ENCODE measurements around the gene C10orf120. TPM values are rescaled to one million over a fixed set of nuclear protein-coding genes. Genes with fewer than 3 reads are reported as not detected.

Gene C10orf120
- not detected for total RNA-seq

DNA sequence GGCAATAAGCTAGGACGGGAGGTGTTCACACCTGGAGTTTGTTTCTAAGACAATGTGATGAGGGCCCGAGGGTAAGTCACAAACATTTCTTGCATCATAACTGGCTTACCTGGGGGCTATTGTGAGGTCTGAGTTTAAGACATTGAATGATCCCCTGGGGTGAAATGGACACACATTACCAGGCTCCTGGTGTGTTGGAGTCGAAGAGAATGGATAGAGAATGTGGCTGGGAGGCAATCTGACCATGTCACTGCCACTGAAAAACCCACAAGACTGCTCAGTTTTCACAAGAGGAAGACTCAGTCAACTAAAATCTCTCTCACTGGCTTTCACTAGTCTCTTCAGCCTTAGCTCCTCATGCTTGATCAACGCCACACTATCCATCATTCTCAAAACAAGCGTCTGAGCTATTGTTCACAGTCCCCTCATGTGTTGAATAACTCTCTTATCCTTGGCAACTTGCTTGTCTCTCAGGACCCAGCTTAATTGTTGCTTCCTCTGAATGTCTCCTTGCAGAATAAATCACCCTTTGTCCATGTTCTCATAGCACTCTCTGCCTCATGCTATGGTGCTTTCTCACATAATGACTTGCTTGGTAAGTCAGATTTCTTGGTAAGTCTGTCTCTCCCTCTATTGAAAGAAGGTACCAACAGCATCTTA lies at the start of gene C10orf120:
Gene C10orf120, minus strand, starts transcription at position 51 of the 660 bp plus-strand sequence. CDS start 56 bp downstream, outside the sequence.
- no peak for DNase-seq (ENCODE audit: low spot score)

DNA sequence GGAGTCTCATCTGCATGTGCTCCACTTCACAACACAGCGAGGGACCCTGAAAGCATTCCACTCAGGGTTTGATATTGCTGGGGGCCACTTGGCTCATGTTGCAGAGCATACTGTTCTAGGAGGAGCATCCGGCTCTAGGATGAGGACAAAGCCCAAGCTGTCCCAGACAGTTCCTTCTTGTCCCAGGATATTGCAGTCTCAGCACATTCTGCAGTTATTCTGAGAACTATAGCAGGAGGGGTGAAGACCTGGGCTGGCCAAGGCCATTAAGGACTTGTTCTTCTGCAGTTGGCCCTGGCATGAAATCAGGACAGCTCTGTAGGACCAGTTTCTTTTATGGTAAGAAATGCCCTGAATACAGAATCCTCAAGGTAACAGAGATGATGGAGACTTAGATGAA lies 48.9 kb upstream of the C10orf120 start:
- no peak for DNase-seq (ENCODE audit: low spot score)

DNA sequence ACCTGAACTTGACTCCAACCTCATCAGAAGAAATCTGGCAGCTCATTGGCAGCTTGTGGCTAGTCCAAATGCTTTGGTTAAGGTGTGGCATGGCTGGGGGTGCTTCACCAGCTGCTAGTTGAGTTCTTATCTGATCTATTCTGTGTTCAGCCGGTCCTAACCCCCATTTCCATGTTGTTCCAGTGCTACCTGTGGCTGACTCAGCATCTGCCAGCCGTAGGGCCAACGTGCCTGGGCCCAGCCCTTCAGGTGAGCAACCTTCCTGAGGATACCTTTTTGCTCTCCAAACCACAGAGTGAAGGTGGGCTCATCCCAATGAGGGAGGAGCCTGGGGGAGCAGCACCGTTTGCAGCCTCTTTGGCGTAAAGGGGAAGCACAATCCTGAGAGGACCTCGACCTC lies 46.8 kb upstream of the C10orf120 start:
- no peak for DNase-seq (ENCODE audit: low spot score)

DNA sequence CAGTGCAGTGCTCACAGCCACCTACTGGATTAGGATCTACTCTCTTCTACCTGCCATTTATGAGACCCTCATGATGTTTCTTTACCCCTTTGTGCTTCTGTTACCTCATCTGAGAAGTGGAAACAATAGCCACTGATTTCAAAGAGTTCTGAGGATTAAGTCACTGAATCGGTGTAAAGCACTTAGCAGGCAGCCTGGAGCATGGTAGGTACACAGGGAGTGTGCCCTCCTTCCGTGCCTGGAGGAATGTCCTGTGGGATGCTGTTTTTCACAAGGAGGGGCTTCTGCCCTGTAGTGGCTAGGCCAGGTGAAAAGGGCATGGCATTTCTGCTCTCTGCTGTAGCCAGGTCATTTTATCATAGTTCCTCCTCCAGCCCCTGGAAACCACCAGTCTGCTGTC lies 44.6 kb upstream of the C10orf120 start:
- no peak for DNase-seq (ENCODE audit: low spot score)

DNA sequence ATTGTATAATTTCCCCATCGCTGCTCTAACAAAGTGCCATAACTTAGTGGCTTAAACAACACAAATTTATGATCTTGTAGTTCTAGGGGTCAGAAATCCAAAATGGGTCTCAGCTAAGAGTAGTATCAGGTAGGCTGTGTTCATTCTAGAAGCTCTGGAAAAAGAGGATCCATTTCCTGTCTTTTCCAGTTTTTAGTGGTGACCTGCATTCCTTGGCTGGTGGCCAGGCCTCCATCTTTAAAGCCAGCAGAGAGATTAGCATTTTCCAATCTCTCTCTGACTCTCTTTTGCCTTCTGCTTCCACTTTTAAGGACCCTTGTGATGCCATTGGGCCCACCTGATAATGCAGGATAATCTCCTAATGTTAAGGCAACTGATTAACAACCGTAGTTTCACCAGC lies 41.0 kb upstream of the C10orf120 start:
- DNase-seq (ENCODE audit: low spot score) = no peak

DNA sequence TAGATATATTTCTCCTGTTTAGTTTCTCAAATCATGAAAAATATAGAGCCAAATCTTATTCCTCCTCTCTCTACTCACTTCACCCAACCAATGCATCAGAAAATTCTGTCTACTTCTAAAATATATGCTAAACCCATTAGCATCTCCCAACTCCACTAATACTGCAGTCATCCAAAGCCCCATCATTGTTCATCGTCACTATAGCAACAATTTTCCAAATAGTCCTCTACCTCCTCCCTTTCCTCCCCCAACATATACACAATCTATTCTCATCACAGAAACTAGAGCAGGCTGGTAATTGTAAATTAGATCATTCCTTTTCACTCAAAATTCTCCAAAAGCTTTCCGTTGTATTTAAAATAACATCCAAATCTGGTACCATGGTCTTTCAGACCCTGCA lies 38.4 kb upstream of the C10orf120 start:
- no peak for DNase-seq (ENCODE audit: low spot score)

DNA sequence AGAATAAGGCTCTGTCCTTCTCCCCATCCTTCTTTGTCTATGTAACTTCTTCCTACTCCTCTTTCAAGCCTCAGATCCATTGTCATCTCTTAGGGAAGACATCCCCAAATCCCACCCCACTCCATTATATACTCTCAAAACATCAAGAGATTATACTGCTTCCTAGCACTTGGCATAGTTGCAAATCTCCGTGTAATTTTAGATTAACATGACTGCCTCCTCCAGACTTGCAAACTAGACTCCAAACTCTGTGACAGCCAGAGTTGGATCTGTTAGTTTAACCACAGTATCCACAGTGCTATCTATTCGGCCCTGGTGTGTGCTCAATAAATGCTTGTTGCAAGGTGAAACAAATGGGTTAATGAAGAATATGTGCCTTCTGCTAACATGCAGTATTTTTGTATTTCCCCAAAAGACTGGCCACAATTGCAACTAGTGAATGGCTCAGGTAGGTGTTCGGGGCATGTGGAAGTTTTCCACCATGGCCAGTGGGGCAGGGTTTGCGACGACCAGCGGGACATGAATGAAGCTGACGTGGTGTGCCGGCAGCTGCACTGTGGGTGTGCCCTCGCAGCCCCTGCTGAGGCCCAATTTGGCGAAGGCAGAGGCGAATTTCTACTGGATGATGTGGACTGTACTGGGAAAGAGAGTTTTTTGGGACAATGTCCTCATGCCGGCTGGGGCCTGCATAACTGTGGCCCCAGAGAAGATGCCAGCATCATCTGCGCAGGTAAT lies 34.5 kb upstream of the C10orf120 start:
- DNase-seq (ENCODE audit: low spot score) = no peak

DNA sequence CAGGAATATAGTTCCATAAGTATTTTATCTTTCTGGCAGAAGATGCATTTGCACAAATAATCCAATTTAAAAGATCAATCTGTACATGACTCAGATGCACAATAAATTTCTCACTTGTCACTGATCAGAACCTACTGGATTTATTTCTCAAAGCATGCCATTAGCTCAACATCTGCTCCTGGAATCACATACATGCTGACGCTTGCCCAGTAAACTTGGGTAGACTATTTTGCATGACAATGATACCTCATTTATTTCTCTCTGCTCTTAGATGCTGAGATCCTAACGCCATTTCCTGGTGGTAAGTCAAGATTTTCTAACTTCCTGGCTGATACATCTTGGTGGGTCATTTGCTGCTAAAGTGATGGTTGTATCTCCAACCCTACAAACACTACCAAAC lies 33.8 kb upstream of the C10orf120 start:
- no peak for DNase-seq (ENCODE audit: low spot score)

DNA sequence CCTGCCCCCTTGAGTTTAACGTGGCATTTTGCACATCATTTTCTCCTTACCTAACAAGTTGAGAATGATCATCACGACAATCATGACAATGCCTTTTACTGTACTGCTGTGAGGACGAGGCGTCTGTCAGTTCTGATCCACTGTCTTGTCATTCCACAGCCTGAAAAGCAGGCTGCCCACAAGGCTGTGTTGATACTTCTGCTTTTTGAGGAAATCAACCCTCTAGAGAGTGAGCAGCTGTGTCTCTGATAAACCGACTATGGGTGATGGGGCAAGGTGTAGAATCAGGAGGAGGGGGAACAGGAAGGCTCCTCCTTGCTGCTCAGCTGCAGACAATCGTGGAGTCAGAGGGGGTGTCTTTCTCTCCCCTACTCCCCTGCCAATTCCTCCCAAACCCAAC lies 30.6 kb upstream of the C10orf120 start:
- DNase-seq (ENCODE audit: low spot score) = no peak

DNA sequence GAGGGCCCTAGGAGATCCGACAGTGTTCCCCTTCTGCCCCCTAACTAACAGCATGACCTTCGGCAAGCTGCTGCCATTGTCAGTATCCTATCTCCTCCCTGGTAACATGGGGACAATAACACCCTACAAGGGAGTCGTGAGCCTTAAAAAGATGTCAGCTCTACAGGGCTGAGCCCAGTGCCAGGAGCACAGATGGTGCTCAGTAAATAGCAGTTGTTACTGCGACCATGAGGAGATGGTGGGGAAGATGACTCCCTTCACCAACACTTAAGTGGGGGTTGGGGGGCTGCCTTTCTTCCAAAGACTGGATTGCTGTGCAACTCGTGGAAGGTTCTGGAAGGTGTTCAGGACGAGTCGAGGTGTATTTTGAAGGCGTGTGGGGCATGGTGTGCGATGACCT lies 29.5 kb upstream of the C10orf120 start:
- DNase-seq (ENCODE audit: low spot score) = no peak

DNA sequence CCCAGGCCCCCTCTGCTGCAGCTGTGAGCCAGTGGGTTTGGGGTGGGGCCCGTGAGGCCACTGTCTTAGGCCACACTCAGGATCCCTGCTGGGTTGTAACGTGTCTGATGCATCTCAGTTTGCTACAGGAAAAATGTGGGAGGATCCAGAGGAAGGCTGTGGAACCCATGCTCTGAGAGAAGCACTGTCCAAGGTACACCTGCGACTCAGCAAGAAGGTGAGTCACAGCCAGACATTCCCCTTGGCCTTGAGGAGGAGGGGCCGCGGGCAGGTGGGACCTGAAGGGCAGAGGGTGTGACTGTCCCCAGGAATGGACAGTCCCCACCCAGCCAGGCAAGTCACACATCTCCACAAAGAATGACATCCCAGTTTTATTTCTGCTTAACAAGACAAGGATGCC lies 27.8 kb upstream of the C10orf120 start:
- no peak for DNase-seq (ENCODE audit: low spot score)

DNA sequence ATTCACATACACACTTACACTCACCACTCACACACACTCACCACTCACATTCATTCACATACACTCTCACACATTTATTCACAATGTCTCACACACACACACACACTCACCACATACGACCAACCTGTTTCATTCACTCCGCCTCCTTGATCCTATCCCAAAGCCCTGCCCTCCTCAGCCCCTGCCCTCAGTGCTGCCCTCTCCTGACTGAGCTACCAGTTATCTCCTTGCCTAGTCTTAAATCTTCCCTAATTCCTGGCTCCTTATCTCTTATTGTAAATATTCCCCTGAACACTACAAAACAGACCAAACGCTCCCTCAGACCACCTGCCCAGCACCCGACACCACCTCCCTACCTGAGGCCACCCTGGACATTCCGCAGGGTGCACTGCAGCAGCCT lies 26.1 kb upstream of the C10orf120 start:
- no peak for DNase-seq (ENCODE audit: low spot score)

DNA sequence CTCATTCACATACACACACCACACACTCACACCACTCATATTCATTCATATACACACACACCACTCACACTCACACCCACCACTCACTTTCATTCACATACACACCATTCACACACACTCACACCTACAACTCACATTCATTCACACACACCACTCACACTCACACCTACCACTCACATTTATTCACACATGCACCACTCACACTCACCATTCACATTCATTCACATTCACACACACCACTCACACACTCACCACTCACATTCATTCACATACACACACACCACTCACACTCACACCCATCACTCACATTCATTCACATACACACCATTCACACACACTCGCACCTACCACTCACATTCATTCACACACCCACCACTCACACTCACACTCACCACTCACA lies 25.4 kb upstream of the C10orf120 start:
- no peak for DNase-seq (ENCODE audit: low spot score)

DNA sequence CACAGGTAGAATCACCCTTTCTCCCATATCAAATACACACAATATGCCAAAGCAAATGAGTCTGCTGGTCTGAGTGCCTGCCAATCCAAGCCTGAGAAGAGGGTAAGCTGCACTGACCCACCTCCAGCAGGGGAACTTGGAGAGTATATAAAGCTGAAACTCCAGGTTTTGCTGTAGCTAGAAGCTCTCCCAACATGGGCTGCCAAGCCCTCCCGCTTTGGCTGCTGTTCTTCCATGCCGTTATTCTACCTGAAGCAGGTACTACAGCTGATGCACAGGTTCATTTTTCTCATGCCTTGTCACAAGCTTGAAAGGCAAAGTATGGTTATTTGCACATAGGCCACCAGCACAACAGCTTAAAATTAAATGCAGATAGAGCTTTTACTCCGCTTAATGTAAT lies 21.5 kb upstream of the C10orf120 start:
- no peak for DNase-seq (ENCODE audit: low spot score)

DNA sequence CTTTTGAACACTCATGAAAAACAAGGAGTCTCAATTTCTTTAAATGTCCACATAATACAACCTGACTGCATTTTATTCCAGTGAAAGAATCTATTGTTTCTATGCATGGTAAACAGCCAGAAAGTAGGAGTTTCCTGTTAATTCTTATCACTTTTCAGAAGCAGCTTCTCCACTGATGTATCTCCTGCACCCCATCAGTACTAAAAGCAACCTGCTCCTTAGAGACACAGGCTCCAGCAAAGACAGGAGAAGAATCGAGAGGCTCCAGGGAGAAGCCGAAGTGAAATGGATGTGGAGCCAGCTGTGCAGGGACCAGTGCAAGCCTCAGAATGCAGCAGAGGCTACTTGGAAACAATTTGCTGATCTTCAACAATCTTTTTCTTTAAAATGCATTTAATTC lies 16.4 kb upstream of the C10orf120 start:
- no peak for DNase-seq (ENCODE audit: low spot score)

DNA sequence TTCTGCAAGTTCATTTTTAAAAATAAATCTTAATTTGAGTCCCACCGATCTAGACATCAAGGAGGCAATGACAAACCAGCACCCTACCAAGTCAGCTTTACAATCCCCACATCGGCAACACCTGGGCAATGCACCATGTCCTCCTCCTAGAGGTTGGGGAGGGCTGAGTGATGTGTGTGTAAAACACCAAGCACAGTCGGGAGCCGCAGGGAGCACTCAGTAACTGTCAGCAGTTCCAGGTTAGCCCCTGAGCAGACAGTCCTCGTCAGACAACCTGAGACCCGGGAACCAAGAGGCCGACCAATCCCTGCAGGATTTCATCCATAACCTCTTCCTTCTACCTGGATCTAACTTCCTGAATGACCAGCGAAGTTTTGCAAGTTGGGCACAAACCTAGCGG lies 15.9 kb upstream of the C10orf120 start:
- DNase-seq (ENCODE audit: low spot score) = no peak

DNA sequence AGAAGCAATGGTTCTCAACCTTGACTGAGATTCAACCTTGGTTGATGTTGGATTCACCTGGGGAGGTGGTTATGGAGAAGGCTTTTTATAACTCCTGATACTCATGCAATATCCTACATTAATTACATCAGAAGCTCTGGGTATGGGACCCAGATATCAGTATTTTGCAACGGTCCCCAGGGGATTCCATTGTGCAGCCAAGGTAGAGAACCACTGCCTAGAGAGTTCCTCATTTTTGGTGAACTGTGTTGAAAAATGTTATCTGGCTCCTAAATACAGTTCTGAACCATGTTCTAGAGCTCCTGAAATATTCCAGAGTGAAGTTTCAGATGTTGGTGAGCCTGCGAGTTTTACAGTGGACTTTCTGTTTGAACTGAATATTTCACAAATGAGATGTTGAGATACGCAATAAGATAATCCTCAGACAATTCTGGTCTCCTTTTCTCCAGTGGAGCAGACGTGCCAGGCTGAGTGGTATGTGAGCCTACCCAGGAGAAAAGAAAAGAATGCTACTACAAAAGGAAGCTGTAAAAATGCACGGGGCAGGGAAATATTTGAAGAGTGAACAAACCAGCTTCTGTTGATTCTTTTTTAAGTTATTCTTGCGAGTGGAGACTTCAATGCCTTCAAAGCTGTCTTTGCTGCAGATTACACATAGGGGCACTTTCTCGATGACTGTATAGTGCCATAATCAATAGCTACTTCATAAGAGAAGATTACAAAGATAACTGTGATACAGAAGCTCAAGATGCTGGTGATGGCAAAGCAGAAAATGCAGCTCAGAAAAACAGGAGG lies 13.6 kb upstream of the C10orf120 start:
- DNase-seq (ENCODE audit: low spot score) = no peak

DNA sequence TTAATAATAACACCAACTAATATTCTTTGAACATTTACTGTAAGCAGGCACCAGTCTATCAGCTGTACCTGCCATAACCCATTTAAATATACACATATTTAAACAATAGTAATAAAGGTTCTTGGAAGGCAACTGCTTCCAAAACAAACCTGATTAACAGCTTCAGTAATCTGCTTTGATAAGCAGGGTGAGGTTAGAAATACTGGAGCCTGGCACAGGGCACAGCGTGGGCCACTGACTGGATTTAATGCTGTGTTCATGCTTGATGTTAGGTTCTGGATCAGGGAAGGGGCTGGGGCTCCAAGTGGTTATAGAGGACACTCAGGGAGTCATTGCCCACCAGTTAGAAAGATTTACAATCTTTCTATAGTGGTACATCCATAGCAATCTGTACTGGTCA lies 10.9 kb upstream of the C10orf120 start:
- DNase-seq (ENCODE audit: low spot score) = no peak

DNA sequence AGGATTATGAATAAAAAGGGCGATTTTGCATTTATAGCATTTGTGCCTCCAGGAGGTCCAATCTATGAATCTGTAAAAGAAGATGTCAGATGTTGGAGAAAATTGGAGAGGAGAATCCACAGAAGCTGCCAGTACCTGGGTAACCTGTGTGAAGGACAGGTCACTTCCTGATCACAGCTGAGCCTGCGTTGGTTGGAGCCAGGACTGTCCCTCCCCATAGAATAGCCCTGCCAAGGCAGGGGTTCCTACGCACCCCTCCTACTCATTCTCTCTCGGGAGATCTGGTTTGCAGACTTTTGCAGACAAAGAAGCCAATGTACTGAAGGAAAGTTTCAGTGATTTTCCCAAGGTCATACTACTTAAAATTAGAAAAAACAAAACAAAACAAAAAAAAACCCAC lies 10.3 kb upstream of the C10orf120 start:
- no peak for DNase-seq (ENCODE audit: low spot score)

DNA sequence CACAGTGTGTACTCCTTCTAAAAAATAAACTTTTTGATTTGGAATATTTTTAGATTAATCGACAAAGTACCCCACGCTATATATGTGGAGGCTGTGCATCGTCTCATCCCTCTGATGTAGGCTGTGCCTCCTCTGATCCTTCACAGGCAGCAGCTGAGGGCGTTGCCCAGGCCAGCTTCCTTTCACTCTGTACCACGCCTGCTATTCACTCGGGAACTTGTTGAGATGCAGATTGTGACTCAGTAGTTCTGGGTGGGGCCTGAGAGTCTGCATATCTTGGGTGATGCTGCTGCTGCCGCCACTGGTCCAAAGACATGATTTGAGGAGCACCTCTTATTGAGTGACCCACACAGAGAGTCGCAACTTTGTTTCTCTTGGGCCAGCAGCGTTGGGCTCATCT lies 7.9 kb upstream of the C10orf120 start:
- DNase-seq (ENCODE audit: low spot score) = no peak

DNA sequence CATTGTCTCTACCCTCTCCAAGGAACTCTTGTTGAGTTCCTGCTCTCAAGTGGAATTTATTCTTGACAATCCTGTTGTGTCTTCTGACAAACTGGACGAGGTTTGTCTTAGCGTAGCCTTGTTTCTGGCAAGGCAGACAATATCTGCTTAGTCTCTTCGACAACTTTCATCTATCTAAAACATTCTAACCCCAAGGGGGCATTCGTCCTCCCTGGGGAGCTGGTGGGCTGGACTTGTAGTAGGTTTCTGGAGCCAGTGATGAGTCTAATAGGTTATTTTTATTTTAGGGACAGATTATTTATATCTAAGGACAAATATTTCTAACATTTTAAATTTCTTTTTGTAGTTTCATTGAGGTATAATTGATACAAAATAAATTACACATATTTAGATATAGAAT lies 7.3 kb upstream of the C10orf120 start:
- DNase-seq (ENCODE audit: low spot score) = no peak

DNA sequence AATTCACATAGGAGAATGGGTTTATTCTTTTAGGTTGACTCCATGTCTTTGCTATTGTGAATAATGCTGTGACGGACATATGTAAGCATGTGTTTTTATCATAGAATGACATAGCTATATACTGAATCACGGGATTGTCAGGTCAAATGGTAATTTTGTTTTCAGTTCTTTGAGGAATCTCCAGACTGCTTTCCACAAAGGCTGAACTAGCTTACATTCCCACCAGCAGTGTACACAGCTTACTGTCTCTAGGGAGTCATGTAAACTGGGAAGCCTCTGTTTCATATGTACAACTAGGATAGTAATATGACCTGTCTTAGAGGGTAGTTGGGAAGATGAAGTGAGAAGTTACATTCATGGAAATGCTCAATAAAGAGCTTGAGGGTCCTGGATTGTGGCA lies 6.8 kb upstream of the C10orf120 start:
- DNase-seq (ENCODE audit: low spot score) = no peak
